GM18520 (cell line): ENCODE measurements around the gene N4BP2L2.

Experiments
- ATAC-seq: cut with Tn5 transposase; IDR thresholded peaks from one replicate; pipeline ENCODE4 v1.9.1; 2021; ENCODE audit not compliant: unreplicated experiment

N4BP2L2 gene

GRCh38 chr13:32383836-32384618 is 154.6 kb downstream of the N4BP2L2 start:
- ATAC-seq: no peak
